ENCODE measurements around the gene MYOG. TPM values are rescaled to one million over a fixed set of nuclear protein-coding genes. Genes with fewer than 3 reads are reported as not detected.

Gene MYOG
- total RNA-seq, 1 experiment from 2014 or later = not detected

GRCh38 chr1:203082571-203083462 lies 3.0 kb downstream of the MYOG start:
- H3K27ac ChIP-seq (ENCODE audit: low read length) = no peak overlapping the region
- no peak overlapping the region for H3K4me3 ChIP-seq (ENCODE audit: low read length)
- BruUV-seq (replicated peaks) = no TSS peak
- ChIA-PET POLR2A (ENCODE audit: unreplicated experiment) (no interaction called here), CTCF (no interaction called here)
- no peaks in the 10 kb centered on the region for H3K9me2 ChIP-seq (replicated peaks; ENCODE audit: low read length)
- no peak overlapping the region for H3K4me2 ChIP-seq (ENCODE audit: low read length)
- no peaks in the 10 kb centered on the region for H3K9me3 ChIP-seq (ENCODE audit: low read length)
- no peak overlapping the region for H3K9ac ChIP-seq (ENCODE audit: low read length)
- H2AFZ ChIP-seq (ENCODE audit: low read length) = no peak overlapping the region
- no peaks in the 10 kb centered on the region for H3K36me3 ChIP-seq (ENCODE audit: low read depth, low read length)
- H3K4me1 ChIP-seq (ENCODE audit: insufficient read depth, low read length) = no peaks in the 10 kb centered on the region
- no peak for ATAC-seq
- intact Hi-C loops (cut with micrococcal nuclease) = no loop called here
- no peaks in the 10 kb centered on the region for H3F3A ChIP-seq (ENCODE audit: low read length, unreplicated experiment)
- TF ChIP-seq EZH2phosphoT487 (IDR thresholded peaks at IDR 0.05; ENCODE audit: borderline replicate concordance, low read length) (no peak), CTCF (conservative IDR thresholded peaks at IDR 0.05; ENCODE audit: low read depth, low read length) (no peak), EZH2 (IDR thresholded peaks at IDR 0.05; ENCODE audit: low read length, unreplicated experiment) (no peak)
- DNase-seq = no peak
- no peaks in the 10 kb centered on the region for H3K79me2 ChIP-seq (ENCODE audit: low read length)
- peaks cover 29% of the 10 kb centered on the region for H3K27me3 ChIP-seq (ENCODE audit: low read length)
- H4K20me1 ChIP-seq (ENCODE audit: low read length) = no peaks in the 10 kb centered on the region

GRCh38 chr1:203082231-203082505 lies 3.6 kb downstream of the MYOG start:
- Histone ChIP-seq H3K79me2 (ENCODE audit: low read length) (no peaks in the 10 kb centered on the region), H3K9me2 (replicated peaks; ENCODE audit: low read length) (no peaks in the 10 kb centered on the region), H3K4me2 (ENCODE audit: low read length) (no peak overlapping the region), H3K36me3 (ENCODE audit: low read depth, low read length) (no peaks in the 10 kb centered on the region), H3K9ac (ENCODE audit: low read length) (no peak overlapping the region), H2AFZ (ENCODE audit: low read length) (no peak overlapping the region), H3K4me1 (ENCODE audit: insufficient read depth, low read length) (no peaks in the 10 kb centered on the region), H3K27me3 (ENCODE audit: low read length) (peaks cover 26% of the 10 kb centered on the region), H4K20me1 (ENCODE audit: low read length) (no peaks in the 10 kb centered on the region), H3F3A (ENCODE audit: low read length, unreplicated experiment) (no peaks in the 10 kb centered on the region), H3K27ac (ENCODE audit: low read length) (no peak overlapping the region), H3K4me3 (ENCODE audit: low read length) (no peak overlapping the region), H3K9me3 (ENCODE audit: low read length) (no peaks in the 10 kb centered on the region)
- no peak for DNase-seq
- no peak for ATAC-seq
- intact Hi-C loops (cut with micrococcal nuclease) = no loop called here
- no TSS peak for BruUV-seq (replicated peaks)
- POLR2A ChIA-PET (ENCODE audit: unreplicated experiment) = no interaction called here
- TF ChIP-seq EZH2phosphoT487 (IDR thresholded peaks at IDR 0.05; ENCODE audit: borderline replicate concordance, low read length) (no peak), EZH2 (IDR thresholded peaks at IDR 0.05; ENCODE audit: low read length, unreplicated experiment) (no peak), CTCF (conservative IDR thresholded peaks at IDR 0.05; ENCODE audit: low read depth, low read length) (no peak)
- CTCF ChIA-PET = no interaction called here

GRCh38 chr1:203081465-203082230 lies 4.2 kb downstream of the MYOG start:
- TF ChIP-seq EZH2 (IDR thresholded peaks at IDR 0.05; ENCODE audit: low read length, unreplicated experiment) = no peak
- TF ChIP-seq EZH2phosphoT487 (IDR thresholded peaks at IDR 0.05; ENCODE audit: borderline replicate concordance, low read length) = no peak
- no peak for TF ChIP-seq CTCF (conservative IDR thresholded peaks at IDR 0.05; ENCODE audit: low read depth, low read length)
- no peaks in the 10 kb centered on the region for H3K79me2 ChIP-seq (ENCODE audit: low read length)
- H3K9ac ChIP-seq (ENCODE audit: low read length) = no peak overlapping the region
- H3K27me3 ChIP-seq (ENCODE audit: low read length) = peaks cover 21% of the 10 kb centered on the region
- no peak overlapping the region for H3K4me3 ChIP-seq (ENCODE audit: low read length)
- intact Hi-C loops (cut with micrococcal nuclease) = no loop called here
- no TSS peak for BruUV-seq (replicated peaks)
- no peaks in the 10 kb centered on the region for H3K9me3 ChIP-seq (ENCODE audit: low read length)
- H3K27ac ChIP-seq (ENCODE audit: low read length) = no peak overlapping the region
- H3K9me2 ChIP-seq (replicated peaks; ENCODE audit: low read length) = no peaks in the 10 kb centered on the region
- no peaks in the 10 kb centered on the region for H3K36me3 ChIP-seq (ENCODE audit: low read depth, low read length)
- H4K20me1 ChIP-seq (ENCODE audit: low read length) = no peaks in the 10 kb centered on the region
- ATAC-seq (peak; percentile 20; the same call in 1 of the 2 replicates), DNase-seq (no peak)
- no peak overlapping the region for H3K4me2 ChIP-seq (ENCODE audit: low read length)
- no peak overlapping the region for H2AFZ ChIP-seq (ENCODE audit: low read length)
- no peaks in the 10 kb centered on the region for H3K4me1 ChIP-seq (ENCODE audit: insufficient read depth, low read length)
- CTCF ChIA-PET = no interaction called here
- H3F3A ChIP-seq (ENCODE audit: low read length, unreplicated experiment) = no peaks in the 10 kb centered on the region
- POLR2A ChIA-PET (ENCODE audit: unreplicated experiment) = no interaction called here
